GM10248 (cell line): ENCODE results near the gene NUDT2.
"Not testable (repeated sequence)": the region's sequence is repeated elsewhere in the genome, so short reads cannot be mapped to it uniquely, and the experiment has no call there.

Experiments
- CTCF ChIA-PET: fragments of 300-600 bp; sonication (Branson Sonifier 250); formaldehyde crosslinking; extraction: SDS; loops from one replicate; lab custom pipeline; 2021; ENCODE audit warnings: antibody characterized with exemption; lab: Yijun Ruan, JAX
- POLR2A ChIA-PET: fragments of 350-650 bp; sonication (Branson Sonifier 250); formaldehyde crosslinking; extraction: SDS; loops from one replicate; lab custom pipeline; 2020; ENCODE audit warnings: antibody characterized with exemption; lab: Yijun Ruan, JAX
- DNase-seq: peaks from one replicate; pipeline ENCODE4 v3.0.0; 2012; ENCODE audit errors: extremely low spot score
- CTCF ChIP-seq: IDR thresholded peaks from 2 replicates; pipeline ENCODE4 v1.5.1; 2012; ENCODE audit warnings: mild to moderate bottlenecking, low read depth; ENCODE audit errors: extremely low read depth, missing control alignments, control extremely low read depth

NUDT2 gene

GRCh38 chr9:34343605-34344004 is 14.2 kb downstream of the NUDT2 start:
- no peak for DNase-seq
- no peak for TF ChIP-seq CTCF
- CTCF ChIA-PET, result interaction anchor here (1.8 to 2.1 kb wide), 2 partner anchors 10 to 11 kb away, joined by 5 read pairs; no protein-coding TSS in a partner anchor
- POLR2A ChIA-PET, result no interaction called here

- ChIA-PET POLR2A (interaction anchor here (0.6 to 0.7 kb wide), 2 partner anchors 26 to 41 kb away, joined by 3 read pairs; no protein-coding TSS in a partner anchor), CTCF (interaction anchor here (0.9 to 2.0 kb wide), 8 partner anchors 13 to 56 kb away, joined by 3 to 10 read pairs (median 6); partner anchors contain the start of gene MYORG)
- DNase-seq, result no peak
- no peak for TF ChIP-seq CTCF
Measured at GRCh38 chr9:34346873-34347799, 17.8 kb downstream of the NUDT2 start.

GRCh38 chr9:34347800-34348158 is 18.4 kb downstream of the NUDT2 start:
- no peak for DNase-seq
- TF ChIP-seq CTCF, result no peak
- ChIA-PET CTCF (interaction anchor here (0.9 to 2.0 kb wide), 6 partner anchors 15 to 56 kb away, joined by 3 to 10 read pairs (median 4); no protein-coding TSS in a partner anchor), POLR2A (interaction anchor here (0.6 to 0.7 kb wide), 2 partner anchors 25 to 41 kb away, joined by 3 read pairs; no protein-coding TSS in a partner anchor)

- POLR2A ChIA-PET, result no interaction called here
Measured at GRCh38 chr9:34349324-34349723, 20.0 kb downstream of the NUDT2 start.

DNA sequence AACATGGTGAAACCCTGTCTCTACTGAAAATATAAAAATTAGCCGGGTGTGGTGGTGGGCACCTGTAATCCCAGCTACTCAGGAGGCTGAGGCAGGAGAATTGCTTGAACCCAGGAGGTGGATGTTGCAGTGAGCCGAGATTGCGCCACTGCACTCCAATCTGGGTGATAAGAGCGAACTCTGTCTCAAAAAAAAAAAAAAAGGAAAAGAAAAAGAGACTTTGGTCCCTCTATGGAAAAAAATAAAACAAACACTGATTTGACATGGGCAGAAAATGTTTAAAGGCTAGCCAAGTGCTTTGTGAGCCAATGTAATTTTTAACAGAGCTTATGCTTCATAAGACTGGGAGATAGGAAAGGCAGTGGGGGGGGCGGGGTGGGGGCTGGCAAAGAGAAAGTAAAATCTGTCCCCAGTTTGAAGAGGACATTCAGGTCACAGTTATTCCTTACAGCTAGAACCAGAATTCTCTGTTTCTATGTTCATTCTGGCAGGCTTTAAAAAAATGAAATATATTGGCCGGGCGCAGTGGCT is 22.8 kb downstream of the NUDT2 start:
- CTCF ChIA-PET, result interaction anchor here (1.5 kb wide), 1 partner anchor 27 kb away, joined by 6 read pairs; no protein-coding TSS in a partner anchor
- DNase-seq, POLR2A ChIA-PET: not testable (repeated sequence)

More at GRCh38 chr9:34349324-34349723, 20.0 kb downstream of the NUDT2 start:
- CTCF ChIA-PET, result interaction anchor here (1.1 to 2.0 kb wide), 3 partner anchors 10 to 30 kb away, joined by 3 to 11 read pairs (median 4); no protein-coding TSS in a partner anchor
- no peak for TF ChIP-seq CTCF
- DNase-seq, result no peak

DNA sequence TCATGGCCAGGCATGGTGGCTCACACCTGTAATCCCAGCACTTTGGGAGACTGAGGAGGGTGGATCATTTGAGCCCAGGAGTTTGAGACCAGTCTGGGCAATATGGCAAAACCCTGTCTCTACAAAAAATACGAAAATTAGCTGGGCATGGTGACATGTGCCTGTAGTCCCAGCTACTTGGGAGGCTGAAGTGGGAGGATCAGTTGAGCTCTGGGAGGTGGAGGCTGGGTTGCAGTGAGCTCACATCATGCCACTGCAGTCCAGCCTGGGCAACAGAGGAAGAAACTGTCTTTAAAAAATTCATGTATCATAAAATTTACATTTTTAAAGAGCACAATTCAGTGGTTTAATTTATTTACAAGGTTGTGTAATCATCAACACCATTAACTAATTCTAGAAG is 23.6 kb downstream of the NUDT2 start:
- DNase-seq, POLR2A ChIA-PET: not testable (repeated sequence)
- CTCF ChIA-PET, result interaction anchor here (1.5 kb wide), 1 partner anchor 27 kb away, joined by 6 read pairs; no protein-coding TSS in a partner anchor

GRCh38 chr9:34362614-34363214 is 33.3 kb downstream of the NUDT2 start:
- no peak for DNase-seq
- ChIA-PET CTCF (interaction anchor here (1.0 kb wide), 1 partner anchor 15 kb away, joined by 3 read pairs; no protein-coding TSS in a partner anchor), POLR2A (no interaction called here)
- no peak for TF ChIP-seq CTCF
